ENCODE measurements around the gene CRTAC1.

Gene CRTAC1

DNA sequence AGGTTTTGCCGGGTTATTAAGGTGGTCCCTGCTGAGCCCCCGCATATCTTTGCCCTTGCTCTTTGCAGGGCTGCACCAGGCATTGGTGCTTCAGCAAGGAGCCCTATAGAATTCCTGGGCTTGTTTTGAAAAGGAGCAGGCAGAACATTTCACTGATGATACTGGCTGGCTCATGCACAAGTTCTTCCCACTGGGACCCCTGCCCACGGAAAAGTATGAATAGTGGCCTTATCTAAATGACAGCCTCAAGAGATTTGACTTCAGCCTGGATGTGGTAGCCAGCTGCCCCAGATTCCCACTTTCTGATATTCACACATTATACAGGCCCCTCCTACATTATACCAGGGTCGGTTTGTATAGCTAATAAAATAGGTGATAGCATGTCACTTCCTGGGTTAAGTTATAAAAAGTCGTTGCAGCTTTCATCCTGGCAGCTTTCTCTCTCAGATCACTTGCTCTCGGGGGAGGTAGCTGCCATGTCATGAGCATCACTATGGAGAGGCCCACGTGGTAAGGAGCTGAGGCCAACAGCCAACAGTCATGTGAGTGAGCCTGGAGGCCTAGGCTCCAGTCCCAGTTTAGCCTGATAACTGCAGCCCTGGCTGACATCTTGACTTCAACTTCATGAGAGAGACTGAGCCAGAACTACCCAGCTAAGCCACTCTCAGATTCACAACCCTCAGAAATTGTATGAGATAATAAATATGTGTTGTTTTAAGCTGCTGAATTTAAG lies 16.8 kb upstream of the CRTAC1 start:
- no peak for DNase-seq (ENCODE audit: low read depth in 1 of 2, low spot score in 1 of 2)
- Histone ChIP-seq H3K27me3 (ENCODE audit: insufficient read depth, poor library complexity, severe bottlenecking) (no peaks in the 10 kb centered on the region), H3K27ac (replicated peaks) (no peak overlapping the region), H3K4me3 (replicated peaks; ENCODE audit: insufficient read depth, low read length) (no peak overlapping the region)
- TF ChIP-seq GABPA (IDR thresholded peaks at IDR 0.05; ENCODE audit: low read depth) (no peak), POLR2AphosphoS5 (IDR thresholded peaks at IDR 0.05; ENCODE audit: low read depth) (no peak), SPI1 (IDR thresholded peaks at IDR 0.05; ENCODE audit: borderline replicate concordance, low read depth) (no peak)
- TF ChIP-seq, protein P1, sequence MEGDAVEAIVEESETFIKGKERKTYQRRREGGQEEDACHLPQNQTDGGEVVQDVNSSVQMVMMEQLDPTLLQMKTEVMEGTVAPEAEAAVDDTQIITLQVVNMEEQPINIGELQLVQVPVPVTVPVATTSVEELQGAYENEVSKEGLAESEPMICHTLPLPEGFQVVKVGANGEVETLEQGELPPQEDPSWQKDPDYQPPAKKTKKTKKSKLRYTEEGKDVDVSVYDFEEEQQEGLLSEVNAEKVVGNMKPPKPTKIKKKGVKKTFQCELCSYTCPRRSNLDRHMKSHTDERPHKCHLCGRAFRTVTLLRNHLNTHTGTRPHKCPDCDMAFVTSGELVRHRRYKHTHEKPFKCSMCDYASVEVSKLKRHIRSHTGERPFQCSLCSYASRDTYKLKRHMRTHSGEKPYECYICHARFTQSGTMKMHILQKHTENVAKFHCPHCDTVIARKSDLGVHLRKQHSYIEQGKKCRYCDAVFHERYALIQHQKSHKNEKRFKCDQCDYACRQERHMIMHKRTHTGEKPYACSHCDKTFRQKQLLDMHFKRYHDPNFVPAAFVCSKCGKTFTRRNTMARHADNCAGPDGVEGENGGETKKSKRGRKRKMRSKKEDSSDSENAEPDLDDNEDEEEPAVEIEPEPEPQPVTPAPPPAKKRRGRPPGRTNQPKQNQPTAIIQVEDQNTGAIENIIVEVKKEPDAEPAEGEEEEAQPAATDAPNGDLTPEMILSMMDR (IDR thresholded peaks at IDR 0.05; ENCODE audit: insufficient read depth, low read length) = no peak
- TF ChIP-seq, protein P2, sequence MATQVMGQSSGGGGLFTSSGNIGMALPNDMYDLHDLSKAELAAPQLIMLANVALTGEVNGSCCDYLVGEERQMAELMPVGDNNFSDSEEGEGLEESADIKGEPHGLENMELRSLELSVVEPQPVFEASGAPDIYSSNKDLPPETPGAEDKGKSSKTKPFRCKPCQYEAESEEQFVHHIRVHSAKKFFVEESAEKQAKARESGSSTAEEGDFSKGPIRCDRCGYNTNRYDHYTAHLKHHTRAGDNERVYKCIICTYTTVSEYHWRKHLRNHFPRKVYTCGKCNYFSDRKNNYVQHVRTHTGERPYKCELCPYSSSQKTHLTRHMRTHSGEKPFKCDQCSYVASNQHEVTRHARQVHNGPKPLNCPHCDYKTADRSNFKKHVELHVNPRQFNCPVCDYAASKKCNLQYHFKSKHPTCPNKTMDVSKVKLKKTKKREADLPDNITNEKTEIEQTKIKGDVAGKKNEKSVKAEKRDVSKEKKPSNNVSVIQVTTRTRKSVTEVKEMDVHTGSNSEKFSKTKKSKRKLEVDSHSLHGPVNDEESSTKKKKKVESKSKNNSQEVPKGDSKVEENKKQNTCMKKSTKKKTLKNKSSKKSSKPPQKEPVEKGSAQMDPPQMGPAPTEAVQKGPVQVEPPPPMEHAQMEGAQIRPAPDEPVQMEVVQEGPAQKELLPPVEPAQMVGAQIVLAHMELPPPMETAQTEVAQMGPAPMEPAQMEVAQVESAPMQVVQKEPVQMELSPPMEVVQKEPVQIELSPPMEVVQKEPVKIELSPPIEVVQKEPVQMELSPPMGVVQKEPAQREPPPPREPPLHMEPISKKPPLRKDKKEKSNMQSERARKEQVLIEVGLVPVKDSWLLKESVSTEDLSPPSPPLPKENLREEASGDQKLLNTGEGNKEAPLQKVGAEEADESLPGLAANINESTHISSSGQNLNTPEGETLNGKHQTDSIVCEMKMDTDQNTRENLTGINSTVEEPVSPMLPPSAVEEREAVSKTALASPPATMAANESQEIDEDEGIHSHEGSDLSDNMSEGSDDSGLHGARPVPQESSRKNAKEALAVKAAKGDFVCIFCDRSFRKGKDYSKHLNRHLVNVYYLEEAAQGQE (IDR thresholded peaks at IDR 0.05; ENCODE audit: insufficient replicate concordance, low read depth) = no peak

DNA sequence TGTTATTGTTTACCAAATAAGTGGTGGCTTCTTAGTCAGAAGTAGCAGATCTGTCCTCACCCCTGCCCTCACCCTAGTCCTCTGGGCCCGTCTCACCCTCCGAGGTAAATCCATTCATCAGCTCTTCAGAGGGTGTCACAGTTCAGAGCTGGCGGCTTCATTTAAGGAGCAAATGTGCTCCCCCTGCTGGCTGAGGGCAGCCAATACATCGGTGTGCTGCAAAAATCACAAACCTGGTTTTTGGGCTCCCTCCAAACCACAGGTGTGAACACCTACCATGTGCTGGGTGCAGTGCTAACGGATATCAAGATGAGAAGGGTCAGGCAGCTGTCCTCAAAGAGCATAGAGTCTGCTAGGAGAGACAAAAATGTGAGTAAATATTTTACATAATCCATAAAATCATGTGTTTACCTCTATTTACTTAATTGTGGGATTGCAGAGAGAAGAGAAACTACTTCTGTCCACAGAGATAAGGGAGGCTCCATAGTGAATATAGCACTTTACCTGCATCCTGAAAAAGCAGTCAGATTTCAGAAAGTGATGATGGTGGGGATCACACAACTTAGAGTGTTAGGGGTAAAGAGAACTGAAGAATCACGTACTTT lies 15.5 kb upstream of the CRTAC1 start:
- Histone ChIP-seq H3K27ac (replicated peaks) (no peak overlapping the region), H3K27me3 (ENCODE audit: insufficient read depth, poor library complexity, severe bottlenecking) (peaks cover 5% of the 10 kb centered on the region), H3K4me3 (replicated peaks; ENCODE audit: insufficient read depth, low read length) (no peak overlapping the region)
- TF ChIP-seq, protein P1 (IDR thresholded peaks at IDR 0.05; ENCODE audit: insufficient read depth, low read length) = peak; percentile 91
- TF ChIP-seq POLR2AphosphoS5 (IDR thresholded peaks at IDR 0.05; ENCODE audit: low read depth) = no peak
- DNase-seq (ENCODE audit: low read depth in 1 of 2, low spot score in 1 of 2) = peak; percentile 12 to 39

DNA sequence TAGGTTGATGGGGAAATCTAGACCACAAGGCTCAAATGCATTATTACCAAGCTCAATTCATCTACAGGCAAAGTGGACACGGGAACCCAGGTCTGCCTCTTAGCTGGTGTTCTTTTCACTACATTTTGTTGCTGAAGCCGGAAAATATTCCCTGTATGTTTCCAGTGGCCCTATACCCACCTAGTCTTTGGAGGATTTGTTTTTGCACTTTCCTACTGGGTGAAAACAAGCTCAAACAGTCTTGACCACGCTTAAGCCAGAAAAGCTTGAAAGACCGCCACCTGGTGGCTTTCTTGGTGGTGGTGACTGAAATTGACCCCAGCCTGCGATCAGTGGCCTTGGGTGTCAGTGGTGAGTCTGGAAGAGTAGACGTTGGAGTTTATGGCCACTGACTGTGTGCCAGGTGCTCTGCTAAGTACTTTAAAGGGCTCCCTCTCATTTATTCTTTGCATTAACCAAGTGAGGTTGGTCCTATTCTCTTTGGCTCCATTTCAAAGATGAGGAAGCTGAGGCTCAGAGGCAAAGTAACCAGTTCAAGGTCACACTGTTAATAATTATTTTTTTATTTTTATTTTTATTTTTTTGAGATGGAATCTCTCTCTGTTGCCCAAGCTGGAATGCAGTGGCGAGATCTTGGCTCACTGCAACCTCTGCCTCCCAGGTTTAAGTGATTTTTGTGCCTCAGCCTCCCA lies 11.1 kb upstream of the CRTAC1 start:
- peak in 1 of 2 experiments; percentile 45 for DNase-seq (ENCODE audit: low read depth in 1 of 2, low spot score in 1 of 2)
- peaks cover 32% of the 10 kb centered on the region for H3K27me3 ChIP-seq (ENCODE audit: insufficient read depth, poor library complexity, severe bottlenecking)

DNA sequence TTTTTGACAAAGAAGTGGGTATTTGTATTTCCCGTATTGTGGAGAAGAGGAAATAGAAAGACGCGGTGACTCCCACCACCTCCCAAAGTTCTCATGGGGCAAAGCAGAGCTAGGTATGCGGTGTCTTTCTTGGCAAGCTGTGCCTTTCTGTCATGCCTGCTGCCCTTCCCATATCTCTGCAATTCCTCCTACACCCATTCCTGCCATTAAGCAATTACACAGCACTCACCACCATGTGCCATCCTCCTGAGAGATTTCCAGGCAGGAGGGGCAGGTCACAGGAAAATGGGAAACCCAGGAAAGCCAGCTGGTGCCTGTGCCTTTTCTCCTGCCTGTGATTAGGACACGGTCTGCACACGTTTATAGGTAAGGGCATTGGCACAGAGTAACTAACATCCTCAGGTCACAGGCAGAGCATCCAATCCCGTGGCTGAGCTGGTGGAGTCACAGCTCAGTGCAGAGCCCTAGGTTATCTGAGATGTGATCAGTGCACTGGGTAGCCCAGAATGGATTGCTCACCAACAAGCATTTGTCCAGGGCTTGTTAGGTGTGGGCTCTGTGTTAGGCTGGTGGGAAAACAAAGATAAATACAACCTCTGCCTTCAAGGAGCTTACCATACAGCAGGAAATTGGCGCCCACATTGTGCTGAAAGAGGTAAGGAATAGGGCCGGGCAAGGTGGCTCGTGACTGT lies 9.4 kb upstream of the CRTAC1 start:
- Histone ChIP-seq H3K27me3 (ENCODE audit: insufficient read depth, poor library complexity, severe bottlenecking) (peaks cover 32% of the 10 kb centered on the region), H3K4me3 (replicated peaks; ENCODE audit: insufficient read depth, low read length) (no peak overlapping the region), H3K27ac (replicated peaks) (no peak overlapping the region)
- DNase-seq (ENCODE audit: low read depth in 1 of 2, low spot score in 1 of 2) = no peak
- TF ChIP-seq POLR2AphosphoS5 (IDR thresholded peaks at IDR 0.05; ENCODE audit: low read depth) (no peak), SPI1 (IDR thresholded peaks at IDR 0.05; ENCODE audit: borderline replicate concordance, low read depth) (no peak), GABPA (IDR thresholded peaks at IDR 0.05; ENCODE audit: low read depth) (no peak)
- TF ChIP-seq, protein P2 (IDR thresholded peaks at IDR 0.05; ENCODE audit: insufficient replicate concordance, low read depth) = no peak

More for the DNA sequence above, 11.1 kb upstream of the CRTAC1 start:
- H3K4me3 ChIP-seq (replicated peaks; ENCODE audit: insufficient read depth, low read length) = no peak overlapping the region
- TF ChIP-seq, protein P1 (IDR thresholded peaks at IDR 0.05; ENCODE audit: insufficient read depth, low read length) = peak; percentile 64
- TF ChIP-seq GABPA (IDR thresholded peaks at IDR 0.05; ENCODE audit: low read depth) = no peak
- H3K27ac ChIP-seq (replicated peaks) = no peak overlapping the region

Data from HL-60 (cell line).